ENCODE measurements around the gene NXPH2.
"Not testable (repeated sequence)": the region's sequence is repeated elsewhere in the genome, so short reads cannot be mapped to it uniquely, and the experiment has no call there.

The NXPH2 gene

GRCh38 chr2:138757384-138757783 is 22.8 kb downstream of the NXPH2 start:
- DNase-seq (ENCODE audit: low read depth, low spot score), result no peak

GRCh38 chr2:138752197-138752956 is 27.8 kb downstream of the NXPH2 start:
- DNase-seq (ENCODE audit: low read depth, low spot score), result no peak

GRCh38 chr2:138744713-138745112 is 35.5 kb downstream of the NXPH2 start:
- DNase-seq (ENCODE audit: low read depth, low spot score), result no peak

- no peak for DNase-seq (ENCODE audit: low read depth, low spot score)
Observed at GRCh38 chr2:138742441-138743057, 37.6 kb downstream of the NXPH2 start.

- DNase-seq (ENCODE audit: low read depth, low spot score), result no peak
Observed at GRCh38 chr2:138741851-138742250, 38.3 kb downstream of the NXPH2 start.

GRCh38 chr2:138737009-138737554 is 43.1 kb downstream of the NXPH2 start:
- not testable (repeated sequence) for DNase-seq (ENCODE audit: low read depth, low spot score)

- DNase-seq (ENCODE audit: low read depth, low spot score), result no peak
Observed at GRCh38 chr2:138732651-138733050, 47.5 kb downstream of the NXPH2 start.

- no peak for DNase-seq (ENCODE audit: low read depth, low spot score)
Observed at GRCh38 chr2:138730497-138731030, 49.6 kb downstream of the NXPH2 start.

- DNase-seq (ENCODE audit: low read depth, low spot score), result no peak
Observed at GRCh38 chr2:138727956-138728355, 52.2 kb downstream of the NXPH2 start.

GRCh38 chr2:138726681-138727080 is 53.5 kb downstream of the NXPH2 start:
- DNase-seq (ENCODE audit: low read depth, low spot score), result no peak

- no peak for DNase-seq (ENCODE audit: low read depth, low spot score)
Observed at GRCh38 chr2:138724729-138725459, 55.3 kb downstream of the NXPH2 start.

GRCh38 chr2:138724327-138724726 is 55.9 kb downstream of the NXPH2 start:
- no peak for DNase-seq (ENCODE audit: low read depth, low spot score)

GRCh38 chr2:138723196-138723987 is 56.8 kb downstream of the NXPH2 start:
- DNase-seq (ENCODE audit: low read depth, low spot score), result no peak

GRCh38 chr2:138722316-138722715 is 57.9 kb downstream of the NXPH2 start:
- no peak for DNase-seq (ENCODE audit: low read depth, low spot score)

- DNase-seq (ENCODE audit: low read depth, low spot score), result no peak
Observed at GRCh38 chr2:138720035-138720838, 60.0 kb downstream of the NXPH2 start.

- DNase-seq (ENCODE audit: low read depth, low spot score), result no peak
Observed at GRCh38 chr2:138718405-138718804, 61.8 kb downstream of the NXPH2 start.

- DNase-seq (ENCODE audit: low read depth, low spot score), result no peak
Observed at GRCh38 chr2:138716183-138716582, 64.0 kb downstream of the NXPH2 start.

GRCh38 chr2:138713504-138713903 is 66.7 kb downstream of the NXPH2 start:
- DNase-seq (ENCODE audit: low read depth, low spot score), result no peak

- DNase-seq (ENCODE audit: low read depth, low spot score), result no peak
Observed at GRCh38 chr2:138713069-138713496, 67.1 kb downstream of the NXPH2 start.

- no peak for DNase-seq (ENCODE audit: low read depth, low spot score)
Observed at GRCh38 chr2:138712212-138712979, 67.8 kb downstream of the NXPH2 start.
